RWPE2 (cell line): Measurements from ENCODE around the gene ACAD11.
A peak's percentile ranks its signal among the peaks of the same experiment; 100 is the strongest.

Experiments used
- ATAC-seq: fragments of 200-7000 bp; cut with Tn5 transposase; 3 replicates; pipeline ENCODE4 v1.9.1; 2021; ENCODE audit warnings: low read depth
- DNase-seq: peaks from one replicate; pipeline ENCODE4 v3.0.0-alpha.2; 2020; ENCODE audit warnings: low spot score
- H3K27ac ChIP-seq: fragments of 450-650 bp; 2 replicates; pipeline ENCODE4 v1.5.1; 2017; ENCODE audit warnings: mild to moderate bottlenecking; ENCODE audit not compliant: poor library complexity, severe bottlenecking
- H3K27me3 ChIP-seq: fragments of 250-450 bp; sonication (Bioruptor Pico); 2 replicates; pipeline ENCODE4 v1.5.1; 2021; ENCODE audit warnings: mild to moderate bottlenecking, moderate library complexity; ENCODE audit not compliant: insufficient read depth, poor library complexity, severe bottlenecking
- H3K36me3 ChIP-seq: fragments of 250-450 bp; sonication (Bioruptor Pico); 2 replicates; pipeline ENCODE4 v1.5.1; 2020; ENCODE audit warnings: low read depth, mild to moderate bottlenecking, moderate library complexity
- H3K4me1 ChIP-seq: fragments of 250-450 bp; sonication (Bioruptor Pico); 2 replicates; pipeline ENCODE4 v1.5.1; 2021; ENCODE audit warnings: mild to moderate bottlenecking, moderate library complexity; ENCODE audit not compliant: insufficient read depth, poor library complexity, severe bottlenecking
- H3K4me3 ChIP-seq: fragments of 250-450 bp; sonication (Bioruptor Pico); 2 replicates; pipeline ENCODE4 v1.5.1; 2021; ENCODE audit warnings: mild to moderate bottlenecking, moderate library complexity; ENCODE audit not compliant: severe bottlenecking
- H3K9me3 ChIP-seq: fragments of 250-450 bp; sonication (Bioruptor Pico); 2 replicates; pipeline ENCODE4 v1.5.1; 2021; ENCODE audit warnings: mild to moderate bottlenecking, moderate library complexity; ENCODE audit not compliant: severe bottlenecking
- CTCF ChIP-seq: fragments of 450-650 bp; IDR thresholded peaks from one replicate; pipeline ENCODE4 v1.5.1; 2017; ENCODE audit warnings: mild to moderate bottlenecking, moderate library complexity; ENCODE audit not compliant: poor library complexity, severe bottlenecking

ACAD11 gene

GRCh38 chr3:132654190-132654589 is 5.4 kb downstream of the ACAD11 start:
- H3K4me1 ChIP-seq: peaks cover 8% of the 10 kb centered on the region
- H3K27me3 ChIP-seq: no peaks in the 10 kb centered on the region
- H3K4me3 ChIP-seq: no peak overlapping the region
- no peaks in the 10 kb centered on the region for H3K9me3 ChIP-seq
- no peak overlapping the region for H3K27ac ChIP-seq
- no peak for ATAC-seq
- H3K36me3 ChIP-seq: no peaks in the 10 kb centered on the region
- no peak for TF ChIP-seq CTCF
- no peak for DNase-seq

- Histone ChIP-seq H3K4me1 (no peaks in the 10 kb centered on the region), H3K27me3 (no peaks in the 10 kb centered on the region), H3K27ac (no peak overlapping the region), H3K4me3 (no peak overlapping the region), H3K9me3 (no peaks in the 10 kb centered on the region), H3K36me3 (no peaks in the 10 kb centered on the region)
- ATAC-seq: peak; percentile 25; the same call in 1 of the 3 replicates
- TF ChIP-seq CTCF: no peak
- no peak for DNase-seq
These were observed 6.9 kb downstream of the ACAD11 start for GRCh38 chr3:132652640-132653270.

- H3K36me3 ChIP-seq: no peaks in the 10 kb centered on the region
- TF ChIP-seq CTCF: no peak
- peaks cover 3% of the 10 kb centered on the region for H3K4me1 ChIP-seq
- no peak for DNase-seq
- no peak for ATAC-seq
- H3K9me3 ChIP-seq: no peaks in the 10 kb centered on the region
- no peaks in the 10 kb centered on the region for H3K27me3 ChIP-seq
- no peak overlapping the region for H3K4me3 ChIP-seq
- no peak overlapping the region for H3K27ac ChIP-seq
These were observed 9.5 kb downstream of the ACAD11 start for GRCh38 chr3:132650153-132650552.

- Histone ChIP-seq H3K4me1 (peaks cover 17% of the 10 kb centered on the region), H3K4me3 (no peak overlapping the region), H3K27me3 (no peaks in the 10 kb centered on the region), H3K36me3 (peaks cover 22% of the 10 kb centered on the region), H3K27ac (no peak overlapping the region), H3K9me3 (no peaks in the 10 kb centered on the region)
- TF ChIP-seq CTCF: no peak
- no peak for DNase-seq
- ATAC-seq: peak; percentile 68
These were observed 14.6 kb downstream of the ACAD11 start for GRCh38 chr3:132645058-132645457.

GRCh38 chr3:132643366-132643765 is 16.2 kb downstream of the ACAD11 start:
- TF ChIP-seq CTCF: no peak
- no peak overlapping the region for H3K27ac ChIP-seq
- H3K4me3 ChIP-seq: no peak overlapping the region
- ATAC-seq: no peak
- peaks cover 23% of the 10 kb centered on the region for H3K4me1 ChIP-seq
- peaks cover 31% of the 10 kb centered on the region for H3K36me3 ChIP-seq
- DNase-seq: no peak
- no peaks in the 10 kb centered on the region for H3K9me3 ChIP-seq
- no peaks in the 10 kb centered on the region for H3K27me3 ChIP-seq
